GM12865 (cell line): ENCODE results near the gene SKA1.
"Not testable (repeated sequence)": the region's sequence is repeated elsewhere in the genome, so short reads cannot be mapped to it uniquely, and the experiment has no call there.

Experiments
- DNase-seq: peaks from one replicate; pipeline ENCODE4 v3.0.0; 2010; ENCODE audit warnings: low read depth
- H3K4me3 ChIP-seq: 2 replicates; pipeline ENCODE4 v1.5.1; 2011; ENCODE audit warnings: mild to moderate bottlenecking, low read depth, low read length, control low read depth
- CTCF ChIP-seq: IDR thresholded peaks from 2 replicates; pipeline ENCODE4 v1.5.1; 2011; ENCODE audit warnings: low read length, control low read depth, low read depth, inconsistent platforms; ENCODE audit not compliant: insufficient read depth; ENCODE audit errors: missing control alignments

The SKA1 gene

GRCh38 chr18:50393802-50394201 is 19.0 kb downstream of the SKA1 start:
- no peak for DNase-seq
- no peak for TF ChIP-seq CTCF
- H3K4me3 ChIP-seq, result no peak overlapping the region

- H3K4me3 ChIP-seq, result no peak overlapping the region
- no peak for TF ChIP-seq CTCF
- no peak for DNase-seq
Measured at GRCh38 chr18:50395093-50395492, 20.2 kb downstream of the SKA1 start.

GRCh38 chr18:50396005-50396660 is 21.3 kb downstream of the SKA1 start:
- no peak for DNase-seq
- no peak for TF ChIP-seq CTCF
- H3K4me3 ChIP-seq, result no peak overlapping the region

GRCh38 chr18:50397023-50397422 is 22.2 kb downstream of the SKA1 start:
- TF ChIP-seq CTCF, result no peak
- DNase-seq, result no peak
- H3K4me3 ChIP-seq, result no peak overlapping the region

GRCh38 chr18:50398099-50398498 is 23.3 kb downstream of the SKA1 start:
- TF ChIP-seq CTCF, result no peak
- H3K4me3 ChIP-seq, result no peak overlapping the region
- no peak for DNase-seq

GRCh38 chr18:50398947-50399346 is 24.1 kb downstream of the SKA1 start:
- no peak for DNase-seq
- no peak for TF ChIP-seq CTCF
- H3K4me3 ChIP-seq, result no peak overlapping the region

- TF ChIP-seq CTCF, result no peak
- no peak overlapping the region for H3K4me3 ChIP-seq
- DNase-seq, result no peak
Measured at GRCh38 chr18:50399582-50399981, 24.7 kb downstream of the SKA1 start.

- not testable (repeated sequence) for H3K4me3 ChIP-seq, DNase-seq
Measured at GRCh38 chr18:50400438-50400837, 25.6 kb downstream of the SKA1 start.
